DOHH2 (cell line): ENCODE measurements around the gene ETS2.
"Not testable (repeated sequence)": the region's sequence is repeated elsewhere in the genome, so short reads cannot be mapped to it uniquely, and the experiment has no call there.

Experiments
- H3F3A ChIP-seq: fragments of 200-600 bp; sonication (generic), shearing (Covaris generic); 2 replicates; pipeline ENCODE4 v1.6.0; 2016; ENCODE audit warnings: antibody characterized with exemption, mild to moderate bottlenecking; ENCODE audit not compliant: control insufficient read depth, insufficient read depth
- H3K27ac ChIP-seq: fragments of 200-600 bp; sonication (generic); 2 replicates; pipeline ENCODE4 v1.5.1; 2014; ENCODE audit warnings: low read depth, mild to moderate bottlenecking, low read length, moderate library complexity
- H3K27me3 ChIP-seq: fragments of 200-600 bp; sonication (generic); 2 replicates; pipeline ENCODE4 v1.6.1; 2014; ENCODE audit warnings: mild to moderate bottlenecking, low read length, mixed read lengths; ENCODE audit not compliant: control insufficient read depth
- H3K36me3 ChIP-seq: fragments of 200-600 bp; sonication (generic); 2 replicates; pipeline ENCODE4 v1.6.1; 2014; ENCODE audit warnings: mild to moderate bottlenecking, low read length, moderate library complexity, mixed read lengths; ENCODE audit not compliant: control insufficient read depth
- H3K4me1 ChIP-seq: fragments of 200-600 bp; sonication (generic); 2 replicates; pipeline ENCODE4 v1.6.1; 2014; ENCODE audit warnings: mild to moderate bottlenecking, low read length, mixed read lengths; ENCODE audit not compliant: control insufficient read depth
- H3K4me2 ChIP-seq: fragments of 200-600 bp; sonication (generic); 2 replicates; pipeline ENCODE4 v1.6.0; 2014; ENCODE audit warnings: mild to moderate bottlenecking, low read length, moderate library complexity
- H3K4me3 ChIP-seq: fragments of 200-600 bp; sonication (generic); 2 replicates; pipeline ENCODE4 v1.5.1; 2014; ENCODE audit warnings: mild to moderate bottlenecking, low read length, mixed read lengths
- H3K79me2 ChIP-seq: fragments of 200-600 bp; sonication (generic); 2 replicates; pipeline ENCODE4 v1.6.1; 2014; ENCODE audit warnings: mild to moderate bottlenecking, low read length, mixed read lengths; ENCODE audit not compliant: control insufficient read depth
- H3K9me2 ChIP-seq: fragments of 200-600 bp; sonication (generic); replicated peaks from 2 replicates; pipeline ENCODE4 v1.6.1; 2014; ENCODE audit warnings: mild to moderate bottlenecking, low read length, mixed read lengths; ENCODE audit not compliant: control insufficient read depth
- H3K9me3 ChIP-seq: fragments of 200-600 bp; sonication (generic); 2 replicates; pipeline ENCODE4 v1.6.1; 2014; ENCODE audit warnings: antibody characterized with exemption, low read length, mixed read lengths; ENCODE audit not compliant: control insufficient read depth, insufficient read depth
- H4K20me1 ChIP-seq: fragments of 200-600 bp; sonication (generic); 2 replicates; pipeline ENCODE4 v1.6.0; 2014; ENCODE audit warnings: low read depth, mild to moderate bottlenecking, antibody characterized with exemption, low read length, moderate library complexity; ENCODE audit not compliant: control insufficient read depth, insufficient read depth
- CTCF ChIP-seq: fragments of 200-600 bp; sonication (generic); IDR thresholded peaks from one replicate; pipeline ENCODE4 v1.5.1; 2014; ENCODE audit warnings: antibody characterized with exemption, mild to moderate bottlenecking, low read depth, low read length; ENCODE audit not compliant: poor library complexity, severe bottlenecking
- EZH2phosphoT487 ChIP-seq: fragments of 200-600 bp; sonication (generic); IDR thresholded peaks from 2 replicates; pipeline ENCODE4 v1.6.1; 2017; ENCODE audit warnings: borderline replicate concordance, mild to moderate bottlenecking, antibody characterized with exemption, low read length, moderate library complexity, mixed read lengths

The ETS2 gene

GRCh38 chr21:38842079-38842478, 36.4 kb downstream of the ETS2 start:
- no peaks in the 10 kb centered on the region for H3K79me2 ChIP-seq
- no peak overlapping the region for H3K4me3 ChIP-seq
- H3K27me3 ChIP-seq = no peaks in the 10 kb centered on the region
- TF ChIP-seq CTCF (no peak), EZH2phosphoT487 (no peak)
- H3F3A ChIP-seq = no peaks in the 10 kb centered on the region
- H3K9me2 ChIP-seq = no peaks in the 10 kb centered on the region
- H4K20me1 ChIP-seq = no peaks in the 10 kb centered on the region
- H3K4me1 ChIP-seq = no peaks in the 10 kb centered on the region
- no peaks in the 10 kb centered on the region for H3K9me3 ChIP-seq
- no peaks in the 10 kb centered on the region for H3K36me3 ChIP-seq
- no peak overlapping the region for H3K27ac ChIP-seq
- no peak overlapping the region for H3K4me2 ChIP-seq

GRCh38 chr21:38843379-38843778, 37.6 kb downstream of the ETS2 start:
- Histone ChIP-seq H3K27ac (no peak overlapping the region), H3K4me1 (no peaks in the 10 kb centered on the region)
- TF ChIP-seq CTCF (no peak), EZH2phosphoT487 (no peak)

GRCh38 chr21:38843806-38844503, 38.2 kb downstream of the ETS2 start:
- Histone ChIP-seq H3K79me2 (no peaks in the 10 kb centered on the region), H3K4me1 (no peaks in the 10 kb centered on the region), H3K27ac (no peak overlapping the region)

More at GRCh38 chr21:38843379-38843778, 37.6 kb downstream of the ETS2 start:
- H3K79me2 ChIP-seq = no peaks in the 10 kb centered on the region
- no peaks in the 10 kb centered on the region for H3K36me3 ChIP-seq
- H3K9me3 ChIP-seq = no peaks in the 10 kb centered on the region
- H3K27me3 ChIP-seq = no peaks in the 10 kb centered on the region
- no peaks in the 10 kb centered on the region for H4K20me1 ChIP-seq
- H3K4me2 ChIP-seq = no peak overlapping the region
- H3F3A ChIP-seq = no peaks in the 10 kb centered on the region
- no peak overlapping the region for H3K4me3 ChIP-seq
- H3K9me2 ChIP-seq = no peaks in the 10 kb centered on the region

GRCh38 chr21:38845374-38845773, 39.6 kb downstream of the ETS2 start:
- not testable (repeated sequence) for H3K4me1 ChIP-seq, H3K27me3 ChIP-seq, H3K9me3 ChIP-seq, H3K36me3 ChIP-seq, H3K79me2 ChIP-seq, H3F3A ChIP-seq, H3K27ac ChIP-seq, H3K4me3 ChIP-seq, H4K20me1 ChIP-seq, H3K4me2 ChIP-seq, H3K9me2 ChIP-seq

More at GRCh38 chr21:38843806-38844503, 38.2 kb downstream of the ETS2 start:
- no peaks in the 10 kb centered on the region for H3F3A ChIP-seq
- no peak overlapping the region for H3K4me3 ChIP-seq
- TF ChIP-seq CTCF = no peak
- no peak for TF ChIP-seq EZH2phosphoT487
- no peaks in the 10 kb centered on the region for H3K9me3 ChIP-seq
- H3K36me3 ChIP-seq = no peaks in the 10 kb centered on the region
- no peaks in the 10 kb centered on the region for H3K9me2 ChIP-seq
- no peak overlapping the region for H3K4me2 ChIP-seq
- H3K27me3 ChIP-seq = no peaks in the 10 kb centered on the region
- H4K20me1 ChIP-seq = no peaks in the 10 kb centered on the region
